B cell (primary cell): ENCODE results near the gene PRKN. TPM values are rescaled to one million over a fixed set of nuclear protein-coding genes. Genes with fewer than 3 reads are reported as not detected.

ENCODE experiments used
- ATAC-seq: fragments of 200-7000 bp; cut with Tn5 transposase; one replicate; pipeline ENCODE4 v1.10.0; 2021; ENCODE audit warnings: low read depth, mild to moderate bottlenecking, moderate number of reproducible peaks, moderate library complexity
- CTCF ChIA-PET: fragments of 350-600 bp; sonication (Branson Sonifier 250); formaldehyde crosslinking; loops from one replicate; lab custom pipeline; 2021; ENCODE audit warnings: antibody characterized with exemption, inconsistent platforms; lab: Charles Lee
- POLR2A ChIA-PET: fragments of 350-600 bp; sonication (Branson Sonifier 250); formaldehyde crosslinking; loops from one replicate; lab custom pipeline; 2021; ENCODE audit warnings: antibody characterized with exemption; lab: Charles Lee
- DNase-seq: peaks from one replicate; pipeline ENCODE4 v3.0.0; 2013
- H2AFZ ChIP-seq: 2 replicates; pipeline ENCODE4 v1.6.1; 2012; ENCODE audit warnings: mild to moderate bottlenecking, low read depth, low read length; ENCODE audit not compliant: insufficient read depth, poor library complexity, severe bottlenecking
- H3K27ac ChIP-seq, 2 donors: 1 replicate in 1 of 2; 2 replicates in 1 of 2; pipeline ENCODE4 v1.5.1; 2012 to 2013; ENCODE audit warnings: low read length in 2 of 2, mild to moderate bottlenecking in 2 of 2, moderate library complexity in 1 of 2
- H3K27me3 ChIP-seq, 4 experiments: fragments of 200-600 bp in 1 of 4; sonication (generic) in 1 of 4; replicated peaks in 1 of 4; 1 replicate in 2 of 4; 2 replicates in 2 of 4; pipeline versions ENCODE4 v1.6.1 to v1.7.0; 2013 to 2016; ENCODE audit warnings: low read length in 3 of 4, mild to moderate bottlenecking in 2 of 4, mixed read lengths in 1 of 4, moderate library complexity in 1 of 4; ENCODE audit not compliant: insufficient read depth in 4 of 4, control insufficient read depth in 3 of 4; ENCODE audit errors: control extremely low read depth in 1 of 4
- H3K36me3 ChIP-seq, 2 experiments: replicated peaks in 1 of 2; 1 replicate in 1 of 2; 2 replicates in 1 of 2; pipeline versions ENCODE4 v1.6.1 to v1.7.1; 2013; ENCODE audit warnings: low read length in 1 of 2; ENCODE audit not compliant: insufficient read depth in 2 of 2, control insufficient read depth in 1 of 2; ENCODE audit errors: control extremely low read depth in 1 of 2, extremely low read depth in 1 of 2
- H3K4me1 ChIP-seq, 2 donors: fragments of 200-600 bp in 1 of 2; sonication (generic) in 1 of 2; 1 replicate in 1 of 2; 2 replicates in 1 of 2; pipeline versions ENCODE4 v1.5.1 to v1.6.1; 2013 to 2017; ENCODE audit warnings: low read length in 2 of 2; ENCODE audit not compliant: control insufficient read depth in 2 of 2, insufficient read depth in 2 of 2
- H3K4me2 ChIP-seq: replicated peaks from 2 replicates; pipeline ENCODE3; 2012; ENCODE audit warnings: mild to moderate bottlenecking, low read depth, low read length; ENCODE audit not compliant: poor library complexity, severe bottlenecking
- H3K4me3 ChIP-seq, 5 experiments: fragments of 200-600 bp in 1 of 5; sonication (generic) in 1 of 5; 1 replicate in 3 of 5; 2 replicates in 2 of 5; pipeline versions ENCODE4 v1.5.1 to v1.7.0; 2011 to 2016; ENCODE audit warnings: low read length in 4 of 5, mild to moderate bottlenecking in 4 of 5, low read depth in 2 of 5, control low read depth in 1 of 5, moderate library complexity in 1 of 5; ENCODE audit not compliant: insufficient read depth in 1 of 5; ENCODE audit errors: control extremely low read depth in 1 of 5, extremely low read depth in 1 of 5
- H3K79me2 ChIP-seq: fragments of 200-600 bp; sonication (generic); one replicate; pipeline ENCODE4 v1.6.0; 2016; ENCODE audit warnings: low read length; ENCODE audit not compliant: control insufficient read depth, insufficient read depth
- H3K9ac ChIP-seq: fragments of 200-600 bp; sonication (generic); 2 replicates; pipeline ENCODE4 v1.6.1; 2017; ENCODE audit warnings: mild to moderate bottlenecking, low read length, moderate library complexity
- H3K9me3 ChIP-seq, 3 donors: one replicate each; pipeline versions ENCODE4 v1.6.1 to v1.7.1; 2013; ENCODE audit warnings: low read length in 2 of 3; ENCODE audit not compliant: control insufficient read depth in 2 of 3, insufficient read depth in 1 of 3; ENCODE audit errors: control extremely low read depth in 1 of 3
- H4K20me1 ChIP-seq: 2 replicates; pipeline ENCODE4 v1.6.0; 2012; ENCODE audit warnings: mild to moderate bottlenecking, low read length; ENCODE audit not compliant: insufficient read depth, control insufficient read depth, poor library complexity, severe bottlenecking
- H3K27ac Mint-ChIP-seq: one replicate; pipeline ENCODE4 v1.8.0; 2021; ENCODE audit warnings: mixed read lengths
- H3K27me3 Mint-ChIP-seq: one replicate; pipeline ENCODE4 v1.8.0; 2021; ENCODE audit warnings: mixed read lengths
- H3K4me1 Mint-ChIP-seq: one replicate; pipeline ENCODE4 v1.8.0; 2021; ENCODE audit warnings: mixed read lengths
- H3K4me3 Mint-ChIP-seq: one replicate; pipeline ENCODE4 v1.8.0; 2021; ENCODE audit warnings: mixed read lengths
- H3K9me3 Mint-ChIP-seq: one replicate; pipeline ENCODE4 v1.8.0; 2022; ENCODE audit warnings: mixed read lengths; ENCODE audit not compliant: insufficient read depth
- CTCF ChIP-seq: fragments of 200-600 bp; IDR thresholded peaks from one replicate; pipeline ENCODE4 v1.8.0; 2022; ENCODE audit warnings: antibody characterized with exemption, mild to moderate bottlenecking
- EZH2 ChIP-seq: IDR thresholded peaks from 2 replicates; pipeline ENCODE4 v1.6.1; 2012; ENCODE audit warnings: borderline replicate concordance, low read depth, mild to moderate bottlenecking, moderate library complexity, low read length; ENCODE audit not compliant: insufficient read depth, poor library complexity, severe bottlenecking
- WGBS: methylation state at CpG from one replicate; pipeline ENCODE4 v1.1.5; 2013; ENCODE audit warnings: missing lambda C conversion rate; ENCODE audit not compliant: insufficient coverage; 5-methylcytosine and 5-hydroxymethylcytosine counted together
- intact Hi-C: fragments of 100-400 bp; cut with micrococcal nuclease; formaldehyde crosslinking; loops from one replicate; pipeline ENCODE4 v1.10.0; 2022
- polyA plus RNA-seq: library from polyadenylated mRNA; depleted of rRNA; stranded (reverse); fragments of >200 nt; gene quantifications from 2 replicates; pipeline ENCODE4 v1.2.3, GENCODE V29; 2012
- total RNA-seq, 2 donors: library from RNA; stranded (reverse); fragments of 120-200 nt in 1 of 2; gene quantifications; 1 replicate in 1 of 2; 2 replicates in 1 of 2; pipeline versions ENCODE4 v1.2.3 to v1.2.4, GENCODE V29; 2013 to 2022

The PRKN gene
- total and polyA plus RNA-seq, 2 donors (not counting 1 experiment from before 2014, with no cell fraction given): 1.6 to 6.2 TPM

- no peaks in the 10 kb centered on the region for H3K27me3 ChIP-seq
- ChIA-PET POLR2A (no interaction called here), CTCF (no interaction called here)
- H3K9me3 Mint-ChIP-seq: peaks cover 6% of the 10 kb centered on the region
- DNase-seq (no peak), ATAC-seq (no peak)
- H3K27me3 Mint-ChIP-seq: no peaks in the 10 kb centered on the region
- no peak overlapping the region for H3K27ac Mint-ChIP-seq
- H3K79me2 ChIP-seq: no peaks in the 10 kb centered on the region
- H3K4me2 ChIP-seq: no peak overlapping the region
- no peaks in the 10 kb centered on the region for H3K36me3 ChIP-seq
- H3K9ac ChIP-seq: no peak overlapping the region
- no peak for TF ChIP-seq EZH2
- no peak for TF ChIP-seq CTCF
- no peak overlapping the region for H3K4me3 Mint-ChIP-seq
- intact Hi-C loops: no loop called here
- WGBS: 100% methylated on average over 1 of the region's 3 CpGs
- H3K4me1 Mint-ChIP-seq: peaks cover 12% of the 10 kb centered on the region
- H3K27ac ChIP-seq: no peak overlapping the region
- H2AFZ ChIP-seq: no peak overlapping the region
- no peaks in the 10 kb centered on the region for H3K9me3 ChIP-seq
- peaks cover 6 to 9% of the 10 kb centered on the region in 2 donors for H3K4me1 ChIP-seq
- no peaks in the 10 kb centered on the region for H4K20me1 ChIP-seq
- no peak overlapping the region for H3K4me3 ChIP-seq
These were observed 549.3 kb downstream of the PRKN start for GRCh38 chr6:162178266-162178665.

DNA sequence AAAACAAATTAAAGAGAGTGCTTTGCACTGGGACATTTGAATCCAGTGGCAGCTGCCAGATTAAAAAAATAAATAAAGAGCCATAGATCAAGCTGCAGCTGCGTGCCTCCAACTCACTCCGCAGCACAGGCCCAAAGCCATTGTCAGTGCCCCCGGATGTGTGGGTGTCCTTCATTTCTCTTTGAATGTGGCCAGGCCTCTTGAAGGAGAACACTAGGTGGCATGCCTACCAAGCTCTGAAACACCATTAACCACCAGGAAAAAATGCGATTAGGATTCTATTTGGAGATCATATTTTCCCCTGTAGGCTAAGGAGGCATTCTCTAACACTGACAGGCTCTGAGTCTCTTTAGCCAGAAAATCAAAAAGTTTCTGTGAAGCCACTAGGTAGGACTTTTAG is 549.8 kb downstream of the PRKN start:
- H3K4me3 ChIP-seq: no peak overlapping the region
- H3K79me2 ChIP-seq: no peaks in the 10 kb centered on the region
- Mint-ChIP-seq H3K4me3 (no peak overlapping the region), H3K4me1 (peaks cover 12% of the 10 kb centered on the region), H3K9me3 (peaks cover 6% of the 10 kb centered on the region), H3K27me3 (no peaks in the 10 kb centered on the region), H3K27ac (no peak overlapping the region)
- H2AFZ ChIP-seq: no peak overlapping the region
- no peak overlapping the region for H3K4me2 ChIP-seq
- WGBS: 71% methylated on average over 3 of the region's 4 CpGs
- DNase-seq (no peak), ATAC-seq (no peak)
- H3K27me3 ChIP-seq: no peaks in the 10 kb centered on the region
- intact Hi-C loops: no loop called here
- POLR2A ChIA-PET: no interaction called here
- no peak overlapping the region for H3K27ac ChIP-seq
- H3K4me1 ChIP-seq: peaks cover 6 to 9% of the 10 kb centered on the region in 2 donors
- no peaks in the 10 kb centered on the region for H3K36me3 ChIP-seq
- H4K20me1 ChIP-seq: no peaks in the 10 kb centered on the region
- H3K9me3 ChIP-seq: no peaks in the 10 kb centered on the region
- CTCF ChIA-PET: no interaction called here
- no peak for TF ChIP-seq EZH2
- TF ChIP-seq CTCF: no peak
- H3K9ac ChIP-seq: no peak overlapping the region
